Mesendoderm (in vitro differentiated cells): ENCODE results near the gene FOXP2.

Source experiments
- DNase-seq: peaks from one replicate; pipeline ENCODE4 v3.0.0; 2013
- H2AK5ac ChIP-seq: 2 replicates; pipeline ENCODE4 v1.6.1; 2013; ENCODE audit warnings: low read length, inconsistent platforms
- H2BK120ac ChIP-seq: 2 replicates; pipeline ENCODE4 v1.6.1; 2013; ENCODE audit warnings: low read depth, mild to moderate bottlenecking, low read length, moderate library complexity, mixed read lengths
- H2BK15ac ChIP-seq: replicated peaks from 2 replicates; pipeline ENCODE4 v1.6.1; 2013; ENCODE audit warnings: low read depth, mild to moderate bottlenecking, moderate library complexity
- H2BK5ac ChIP-seq: 2 replicates; pipeline ENCODE4 v1.6.1; 2013; ENCODE audit warnings: low read length, inconsistent platforms
- H3K18ac ChIP-seq: 2 replicates; pipeline ENCODE4 v1.6.1; 2013; ENCODE audit warnings: mild to moderate bottlenecking, low read length, mixed read lengths
- H3K23ac ChIP-seq: one replicate; pipeline ENCODE4 v1.6.1; 2013; ENCODE audit warnings: low read length
- H3K27ac ChIP-seq: 2 replicates; pipeline ENCODE4 v1.5.1; 2013; ENCODE audit warnings: low read depth, mild to moderate bottlenecking, inconsistent platforms, low read length, moderate library complexity
- H3K27me3 ChIP-seq: 2 replicates; pipeline ENCODE4 v1.6.1; 2013; ENCODE audit warnings: low read length, control low read depth, mild to moderate bottlenecking, inconsistent platforms; ENCODE audit not compliant: insufficient read depth, poor library complexity
- H3K36me3 ChIP-seq: 2 replicates; pipeline ENCODE4 v1.6.1; 2013; ENCODE audit warnings: low read length, inconsistent platforms; ENCODE audit not compliant: control insufficient read depth, insufficient read depth
- H3K4ac ChIP-seq: one replicate; pipeline ENCODE4 v1.6.1; 2013; ENCODE audit warnings: low read depth, mild to moderate bottlenecking, low read length, moderate library complexity
- H3K4me1 ChIP-seq: 2 replicates; pipeline ENCODE4 v1.6.1; 2013; ENCODE audit warnings: low read depth, low read length, inconsistent platforms; ENCODE audit not compliant: control insufficient read depth
- H3K4me2 ChIP-seq: 2 replicates; pipeline ENCODE4 v1.6.1; 2013; ENCODE audit warnings: low read length
- H3K4me3 ChIP-seq: 2 replicates; pipeline ENCODE4 v1.5.1; 2013; ENCODE audit warnings: mild to moderate bottlenecking, low read length
- H3K56ac ChIP-seq: one replicate; pipeline ENCODE4 v1.6.1; 2013; ENCODE audit warnings: low read length
- H3K79me1 ChIP-seq: 2 replicates; pipeline ENCODE4 v1.6.1; 2013; ENCODE audit warnings: low read length, inconsistent platforms
- H3K79me2 ChIP-seq: 2 replicates; pipeline ENCODE4 v1.6.1; 2013; ENCODE audit warnings: mild to moderate bottlenecking, low read length; ENCODE audit not compliant: control insufficient read depth, insufficient read depth
- H3K9ac ChIP-seq: 2 replicates; pipeline ENCODE4 v1.6.1; 2013; ENCODE audit warnings: low read length, inconsistent platforms
- H4K5ac ChIP-seq: one replicate; pipeline ENCODE4 v1.6.1; 2013; ENCODE audit warnings: low read length
- H4K8ac ChIP-seq: one replicate; pipeline ENCODE4 v1.6.1; 2013; ENCODE audit warnings: low read depth, mild to moderate bottlenecking, control low read depth, low read length, moderate library complexity
- WGBS: extraction: QIAGEN DNeasy Blood & Tissue Kit; methylation state at CpG from one replicate; pipeline ENCODE4 v1.1.7; 2013; ENCODE audit warnings: low lambda C conversion rate, missing lambda C conversion rate; ENCODE audit not compliant: insufficient coverage; ENCODE audit errors: extremely low coverage; 5-methylcytosine and 5-hydroxymethylcytosine counted together

Gene FOXP2

DNA sequence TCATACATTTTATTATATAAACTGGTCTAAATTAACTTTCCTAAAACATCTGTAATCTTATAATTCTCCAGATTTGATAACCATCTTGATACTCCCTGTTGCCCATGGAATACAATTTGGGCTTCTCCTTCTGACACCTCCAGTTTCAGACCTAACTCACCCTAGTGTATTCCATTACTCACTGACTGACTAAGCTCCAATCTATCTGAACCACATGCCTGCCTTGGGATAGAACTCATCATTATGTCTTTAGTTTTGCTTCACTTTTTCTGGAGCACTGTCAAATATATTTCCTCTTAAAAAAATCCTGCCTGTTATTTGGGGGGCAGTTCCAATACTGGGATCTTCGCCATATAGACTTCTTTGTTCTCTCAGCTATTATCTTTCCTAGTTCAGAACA is 4.9 kb upstream of the FOXP2 start:
- H4K5ac ChIP-seq, result no peak overlapping the region
- no peak overlapping the region for H2AK5ac ChIP-seq
- no peak overlapping the region for H3K18ac ChIP-seq
- no peaks in the 10 kb centered on the region for H3K27me3 ChIP-seq
- no peak overlapping the region for H3K56ac ChIP-seq
- H2BK5ac ChIP-seq, result no peak overlapping the region
- H2BK120ac ChIP-seq, result no peak overlapping the region
- DNase-seq, result no peak
- no peak overlapping the region for H3K4me2 ChIP-seq
- peaks cover 8% of the 10 kb centered on the region for H3K4me1 ChIP-seq
- WGBS, result no CpG with 5 or more reads among the region's 1 CpG
- no peak overlapping the region for H2BK15ac ChIP-seq
- H3K23ac ChIP-seq, result no peak overlapping the region
- no peak overlapping the region for H3K27ac ChIP-seq
- no peak overlapping the region for H4K8ac ChIP-seq
- H3K9ac ChIP-seq, result no peak overlapping the region
- no peaks in the 10 kb centered on the region for H3K79me1 ChIP-seq
- H3K4me3 ChIP-seq, result no peak overlapping the region
- no peaks in the 10 kb centered on the region for H3K36me3 ChIP-seq
- H3K4ac ChIP-seq, result no peak overlapping the region
- H3K79me2 ChIP-seq, result no peaks in the 10 kb centered on the region

DNA sequence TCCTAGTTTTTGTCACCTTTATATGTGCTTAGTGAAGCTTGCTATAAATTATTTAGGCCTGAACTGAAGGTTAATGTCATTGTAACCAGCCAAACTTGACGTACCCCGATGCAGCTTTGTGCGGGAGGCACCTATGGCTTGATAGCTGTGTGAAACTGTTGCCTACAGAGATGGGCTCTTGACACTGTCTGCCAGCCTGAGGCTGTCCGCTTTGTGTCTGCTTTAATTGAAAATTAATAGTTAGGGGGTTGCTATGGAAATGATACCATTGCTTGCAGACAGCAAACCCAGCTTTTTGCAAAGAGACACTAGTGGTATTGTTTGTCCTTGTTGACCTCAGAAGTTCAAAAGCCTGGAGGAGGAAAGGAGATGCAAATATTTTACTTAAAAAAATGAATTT is 2.1 kb upstream of the FOXP2 start:
- Histone ChIP-seq H3K23ac (no peak overlapping the region), H2BK15ac (no peak overlapping the region), H3K4me1 (peaks cover 11% of the 10 kb centered on the region), H2AK5ac (no peak overlapping the region), H3K4ac (no peak overlapping the region), H3K79me1 (no peaks in the 10 kb centered on the region), H3K79me2 (no peaks in the 10 kb centered on the region), H3K27ac (no peak overlapping the region), H3K4me2 (no peak overlapping the region), H3K27me3 (no peaks in the 10 kb centered on the region), H3K56ac (no peak overlapping the region), H2BK120ac (no peak overlapping the region), H3K9ac (no peak overlapping the region), H3K36me3 (no peaks in the 10 kb centered on the region), H3K4me3 (no peak overlapping the region), H4K5ac (no peak overlapping the region), H4K8ac (no peak overlapping the region), H3K18ac (no peak overlapping the region), H2BK5ac (no peak overlapping the region)
- WGBS, result no CpG with 5 or more reads among the region's 4 CpGs
- DNase-seq, result no peak

DNA sequence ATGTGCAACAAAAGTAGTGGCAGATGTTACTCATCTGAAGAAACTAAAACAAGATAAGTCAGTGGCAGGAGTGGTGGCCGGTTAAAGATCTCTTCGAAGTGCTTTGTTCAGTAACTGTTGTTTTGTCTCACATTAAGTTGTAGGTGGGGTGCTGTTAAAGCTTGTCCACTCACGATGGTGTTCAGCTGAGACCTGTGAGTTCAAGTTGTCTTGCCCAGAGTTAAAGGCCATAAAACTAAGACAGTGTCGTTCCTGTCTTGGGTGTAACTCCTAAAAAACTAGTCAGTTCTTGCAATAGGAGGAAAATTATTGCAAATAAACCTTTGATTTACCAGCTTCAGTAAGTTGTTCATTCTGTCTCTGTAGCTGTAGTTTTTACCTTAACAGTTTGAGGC is 857 bp upstream of the FOXP2 start:
- Histone ChIP-seq H2BK15ac (no peak overlapping the region), H3K27ac (no peak overlapping the region), H3K56ac (peak overlapping the region; percentile 40), H3K79me2 (no peaks in the 10 kb centered on the region), H3K23ac (no peak overlapping the region), H3K18ac (peak overlapping the region; percentile 84), H3K4ac (no peak overlapping the region), H3K4me2 (no peak overlapping the region), H2BK120ac (no peak overlapping the region), H2AK5ac (no peak overlapping the region), H3K4me1 (peaks cover 11% of the 10 kb centered on the region), H4K5ac (no peak overlapping the region), H3K9ac (no peak overlapping the region), H3K27me3 (no peaks in the 10 kb centered on the region), H4K8ac (peak overlapping the region; percentile 93), H3K79me1 (no peaks in the 10 kb centered on the region), H3K36me3 (no peaks in the 10 kb centered on the region), H2BK5ac (no peak overlapping the region), H3K4me3 (no peak overlapping the region)
- no CpG with 5 or more reads among the region's 4 CpGs for WGBS
- DNase-seq, result no peak

DNA sequence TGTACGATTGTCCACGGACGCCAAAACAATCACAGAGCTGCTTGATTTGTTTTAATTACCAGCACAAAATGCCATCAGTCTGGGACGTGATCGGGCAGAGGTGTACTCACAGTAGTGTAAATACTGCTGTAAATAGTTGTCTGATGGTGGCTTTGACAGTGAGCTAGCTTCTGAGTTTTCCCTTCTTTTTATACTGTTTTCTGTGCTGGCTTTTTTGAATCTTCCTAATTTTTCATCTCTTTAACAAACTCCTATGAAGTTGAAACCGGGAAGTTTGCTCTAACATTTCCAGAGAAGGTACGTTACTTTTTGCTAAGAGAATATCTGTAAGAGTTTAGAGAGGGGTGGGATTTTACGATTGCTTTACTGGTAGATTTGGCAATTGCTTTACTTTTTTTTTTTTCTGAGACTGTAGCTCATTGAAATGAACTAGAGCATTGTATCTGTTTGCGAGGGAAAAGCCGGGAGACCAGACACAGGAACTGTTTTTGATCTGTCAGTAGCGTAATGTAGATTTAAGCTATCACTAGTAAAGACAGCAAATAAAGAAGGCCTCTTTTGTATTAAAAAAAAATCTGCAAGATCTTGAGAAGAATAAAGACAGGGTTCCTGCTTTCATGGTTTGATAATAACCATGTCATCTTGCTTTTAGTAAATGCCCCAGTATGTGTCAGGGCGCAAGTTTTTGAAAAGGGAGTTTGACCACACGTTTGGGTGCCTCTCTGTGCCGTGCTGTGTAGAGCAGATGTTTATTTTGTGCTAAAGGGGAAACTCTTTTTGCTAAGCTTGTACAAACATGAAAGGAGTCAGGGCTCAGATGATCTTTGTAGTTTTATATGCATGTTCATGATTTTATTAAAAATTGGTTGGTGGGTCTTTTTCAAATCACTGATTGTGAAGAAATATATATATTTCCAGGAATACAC is 712 bp downstream of the FOXP2 start:
- Histone ChIP-seq H3K9ac (no peak overlapping the region), H2BK15ac (no peak overlapping the region), H3K36me3 (no peaks in the 10 kb centered on the region), H3K79me1 (no peaks in the 10 kb centered on the region), H3K27me3 (no peaks in the 10 kb centered on the region), H3K18ac (no peak overlapping the region), H3K27ac (no peak overlapping the region), H3K79me2 (no peaks in the 10 kb centered on the region), H2AK5ac (no peak overlapping the region), H2BK120ac (no peak overlapping the region), H3K23ac (no peak overlapping the region), H4K8ac (no peak overlapping the region), H3K4ac (no peak overlapping the region), H2BK5ac (no peak overlapping the region), H3K4me2 (no peak overlapping the region), H4K5ac (no peak overlapping the region), H3K4me3 (no peak overlapping the region), H3K4me1 (peaks cover 11% of the 10 kb centered on the region), H3K56ac (peak overlapping the region; percentile 66)
- no CpG with 5 or more reads among the region's 14 CpGs for WGBS
- no peak for DNase-seq

DNA sequence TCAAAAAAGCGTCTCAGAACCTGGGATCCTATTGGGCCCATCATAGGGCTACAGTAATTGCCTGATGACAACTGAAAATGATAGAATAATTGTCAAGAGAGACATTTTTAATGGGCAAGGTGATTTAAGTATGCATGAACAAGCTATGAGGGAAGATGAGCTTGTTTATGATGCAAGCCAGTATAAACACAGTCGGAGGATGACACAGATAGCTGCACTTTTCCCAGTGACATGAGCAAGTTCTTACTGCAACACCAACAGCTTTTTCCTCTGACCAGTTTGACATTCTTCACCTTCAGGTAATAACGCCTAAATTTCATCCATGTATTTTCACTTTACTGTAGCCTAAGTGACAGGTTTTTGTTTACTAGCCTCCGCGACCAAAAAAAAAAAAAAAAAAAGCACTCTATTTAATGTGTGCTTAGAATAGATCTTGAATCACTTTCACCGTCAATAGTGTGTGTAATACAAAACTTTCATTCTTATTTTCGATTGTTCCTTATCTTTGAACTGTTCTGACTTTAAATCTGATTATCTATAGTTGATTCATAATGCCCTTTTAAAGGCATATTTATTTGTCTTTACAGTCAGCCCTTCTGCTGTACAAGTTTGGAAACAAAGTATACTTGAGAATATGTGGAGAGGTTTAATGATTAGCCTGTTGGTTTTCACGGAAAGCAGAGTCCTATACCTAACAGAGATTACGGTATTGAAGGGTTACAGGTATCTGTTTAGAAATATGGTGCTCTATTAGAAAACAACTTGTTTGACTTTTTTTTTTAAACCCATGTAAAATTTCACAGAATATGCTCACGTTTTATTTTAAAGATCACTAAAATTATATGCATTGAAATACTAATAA is 1.7 kb downstream of the FOXP2 start:
- H3K36me3 ChIP-seq, result no peaks in the 10 kb centered on the region
- no peaks in the 10 kb centered on the region for H3K79me2 ChIP-seq
- H2BK5ac ChIP-seq, result no peak overlapping the region
- no peak overlapping the region for H2BK15ac ChIP-seq
- no peak overlapping the region for H3K27ac ChIP-seq
- no peak overlapping the region for H3K56ac ChIP-seq
- no peak overlapping the region for H2AK5ac ChIP-seq
- no peak overlapping the region for H3K4me2 ChIP-seq
- peaks cover 11% of the 10 kb centered on the region for H3K4me1 ChIP-seq
- no peaks in the 10 kb centered on the region for H3K27me3 ChIP-seq
- no peak overlapping the region for H3K9ac ChIP-seq
- H2BK120ac ChIP-seq, result no peak overlapping the region
- H3K23ac ChIP-seq, result no peak overlapping the region
- no peak overlapping the region for H3K4ac ChIP-seq
- H3K79me1 ChIP-seq, result no peaks in the 10 kb centered on the region
- H3K4me3 ChIP-seq, result no peak overlapping the region
- H3K18ac ChIP-seq, result no peak overlapping the region
- no peak overlapping the region for H4K5ac ChIP-seq
- WGBS, result no CpG with 5 or more reads among the region's 10 CpGs
- H4K8ac ChIP-seq, result no peak overlapping the region
- no peak for DNase-seq
